Stimulated activated CD8-positive, alpha-beta memory T cell treated with anti-CD3 and anti-CD28 coated beads, Interleukin-12 subunit alpha, Interleukin-12 subunit beta, amount 100 ng/mL, for 1 hour (primary cell): Measurements from ENCODE around the gene FLNC.

ENCODE experiments used
- DNase-seq: peaks from one replicate; pipeline ENCODE4 v3.0.0-alpha.2; 2020; ENCODE audit warnings: low read depth

Gene FLNC

DNA sequence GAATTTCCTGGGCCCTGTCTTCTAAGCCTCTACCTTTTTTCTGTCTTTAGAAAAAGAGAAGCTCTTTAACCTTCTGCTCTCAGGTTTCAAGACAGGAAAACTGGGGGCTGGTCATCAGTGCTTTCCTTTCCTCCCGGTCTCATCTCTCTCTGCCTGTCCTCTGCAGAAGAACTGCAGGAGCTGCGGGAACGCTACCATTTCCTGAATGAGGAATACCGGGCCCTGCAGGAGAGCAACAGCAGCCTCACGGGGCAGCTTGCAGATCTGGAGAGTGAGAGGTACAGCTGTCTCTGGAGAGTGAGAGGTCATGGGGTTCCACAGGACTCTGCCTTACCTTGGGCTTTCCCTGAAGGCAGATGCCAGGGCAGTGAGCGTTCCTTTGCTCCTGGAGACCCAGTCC, 25.7 kb upstream of the FLNC start:
- DNase-seq: no peak

DNA sequence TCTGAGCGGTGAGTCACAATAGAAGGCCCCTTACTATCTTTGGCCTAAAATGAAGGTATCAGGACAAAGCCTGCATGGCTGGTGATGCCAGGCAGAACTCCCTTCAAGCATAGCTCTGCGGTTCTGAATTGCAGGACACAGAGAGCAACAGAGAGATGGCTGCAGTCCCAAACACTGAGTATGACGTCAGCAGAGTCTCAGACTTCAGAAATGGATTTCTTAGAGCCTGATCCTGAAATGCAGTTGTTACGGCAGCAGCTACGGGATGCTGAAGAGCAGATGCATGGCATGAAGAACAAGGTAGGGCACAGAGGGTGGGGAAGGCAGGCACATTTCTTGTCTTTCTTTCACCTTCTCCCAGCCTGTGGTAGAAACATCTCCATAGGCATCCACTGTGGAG, 25.0 kb upstream of the FLNC start:
- no peak for DNase-seq

DNA sequence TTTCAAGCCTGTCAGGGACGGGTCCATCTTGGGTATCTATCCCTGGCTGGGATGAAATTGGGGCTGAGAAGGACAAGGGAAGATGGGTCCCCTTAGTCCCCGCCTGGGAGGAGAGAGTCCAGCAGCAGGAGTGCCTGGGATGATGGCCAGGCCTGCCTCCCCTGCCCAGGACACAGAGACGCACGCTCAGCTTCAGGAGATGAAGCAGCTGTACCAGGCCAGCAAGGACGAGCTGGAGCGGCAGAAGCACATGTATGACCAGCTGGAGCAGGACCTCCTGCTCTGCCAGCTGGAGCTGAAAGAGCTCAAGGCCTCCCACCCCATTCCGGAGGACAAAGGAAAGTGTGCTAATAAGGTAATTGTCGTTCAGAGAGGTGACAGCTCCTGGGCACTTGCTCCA, 23.0 kb upstream of the FLNC start:
- no peak for DNase-seq

DNA sequence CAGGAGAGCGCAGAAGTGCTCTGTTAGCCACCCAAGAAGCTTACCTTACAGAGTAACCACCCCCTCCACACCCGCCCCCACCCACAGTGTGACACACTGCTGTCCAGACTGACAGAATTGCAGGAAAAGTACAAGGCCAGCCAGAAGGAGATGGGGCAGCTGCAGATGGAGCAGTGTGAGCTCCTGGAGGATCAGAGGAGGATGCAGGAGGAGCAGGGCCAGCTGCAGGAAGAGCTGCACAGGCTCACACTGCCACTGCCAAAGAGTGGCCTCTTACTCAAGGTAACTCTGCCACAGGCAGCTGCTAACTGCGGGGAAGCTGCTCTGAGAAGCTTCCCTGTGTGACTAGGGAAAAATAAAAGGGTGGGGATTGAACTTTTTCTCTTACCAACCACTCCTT, 20.8 kb upstream of the FLNC start:
- DNase-seq: no peak

DNA sequence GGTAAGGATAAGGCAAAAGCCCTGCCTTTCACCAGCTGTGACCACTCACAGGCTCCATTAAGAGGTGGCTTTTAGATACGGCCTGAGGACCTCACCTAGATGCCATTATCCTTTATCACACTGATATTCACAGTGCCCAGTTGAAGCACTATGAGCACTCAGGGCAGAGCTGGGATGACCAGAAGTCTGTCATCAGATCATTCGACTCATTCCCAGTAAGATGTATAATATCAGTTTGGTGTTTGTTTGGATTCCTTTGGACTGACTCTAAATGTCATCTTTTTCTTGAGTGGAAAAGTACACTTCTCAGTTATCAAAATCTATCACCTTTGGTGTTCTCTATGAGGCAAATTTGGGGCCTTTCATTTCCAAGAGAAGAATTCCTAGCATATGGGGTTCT, 19.7 kb upstream of the FLNC start:
- DNase-seq: no peak

DNA sequence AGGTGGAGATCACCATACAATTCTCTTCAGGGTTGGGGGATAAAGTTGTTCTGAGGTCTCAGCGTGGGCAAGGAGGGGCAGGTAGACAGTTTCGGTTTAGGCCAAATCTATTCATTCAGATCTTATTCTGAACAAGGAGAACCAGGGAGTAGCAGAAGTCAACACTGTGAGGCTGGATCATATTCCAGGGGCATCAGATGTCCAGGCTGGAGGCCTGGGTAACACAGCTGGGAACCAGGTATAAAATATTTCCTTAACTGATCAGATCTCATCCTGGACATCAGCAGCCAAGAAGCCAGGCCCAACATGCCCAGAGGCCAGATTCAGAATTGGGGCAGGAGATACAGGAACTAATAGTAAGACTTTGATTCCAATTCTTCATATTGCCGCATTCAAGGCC, 19.2 kb upstream of the FLNC start:
- DNase-seq: no peak

DNA sequence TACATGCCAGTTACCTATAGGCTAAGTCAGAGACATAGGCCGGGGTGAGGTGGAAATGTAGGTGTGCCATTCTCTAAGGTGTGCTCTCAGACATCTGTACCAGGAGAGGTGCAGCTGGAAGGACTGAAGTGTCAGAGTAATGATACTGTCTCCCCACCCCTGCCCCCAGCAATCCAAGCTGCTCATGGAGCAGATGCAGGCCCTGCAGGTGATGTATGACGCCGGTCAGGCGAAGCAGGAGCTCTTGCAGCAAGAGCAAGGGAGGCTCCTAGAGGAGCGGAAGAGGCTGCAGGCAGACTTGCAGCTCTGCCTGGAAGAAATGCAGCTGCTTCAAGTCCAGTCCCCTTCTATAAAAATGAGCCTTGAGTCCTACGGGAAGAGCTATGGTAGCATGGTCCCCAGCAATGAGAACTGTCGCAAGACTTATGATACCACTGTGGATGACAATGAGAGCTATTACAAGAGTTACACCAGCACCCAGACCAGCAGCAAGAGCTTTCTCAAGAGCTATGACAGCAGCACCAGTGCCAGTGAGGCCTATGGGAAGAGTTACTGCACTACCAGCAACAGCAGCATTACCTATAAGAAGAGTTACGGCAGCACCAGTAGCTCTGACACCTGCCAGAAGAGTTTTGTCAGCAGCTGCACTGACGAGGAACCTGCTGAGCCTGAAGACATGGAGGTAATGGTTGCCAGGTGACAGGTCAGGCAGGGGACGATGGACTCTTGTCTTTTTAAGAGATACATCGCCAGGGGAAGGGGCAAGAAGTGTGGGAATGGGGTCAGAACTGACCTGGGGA, 18.4 kb upstream of the FLNC start:
- DNase-seq: no peak

DNA sequence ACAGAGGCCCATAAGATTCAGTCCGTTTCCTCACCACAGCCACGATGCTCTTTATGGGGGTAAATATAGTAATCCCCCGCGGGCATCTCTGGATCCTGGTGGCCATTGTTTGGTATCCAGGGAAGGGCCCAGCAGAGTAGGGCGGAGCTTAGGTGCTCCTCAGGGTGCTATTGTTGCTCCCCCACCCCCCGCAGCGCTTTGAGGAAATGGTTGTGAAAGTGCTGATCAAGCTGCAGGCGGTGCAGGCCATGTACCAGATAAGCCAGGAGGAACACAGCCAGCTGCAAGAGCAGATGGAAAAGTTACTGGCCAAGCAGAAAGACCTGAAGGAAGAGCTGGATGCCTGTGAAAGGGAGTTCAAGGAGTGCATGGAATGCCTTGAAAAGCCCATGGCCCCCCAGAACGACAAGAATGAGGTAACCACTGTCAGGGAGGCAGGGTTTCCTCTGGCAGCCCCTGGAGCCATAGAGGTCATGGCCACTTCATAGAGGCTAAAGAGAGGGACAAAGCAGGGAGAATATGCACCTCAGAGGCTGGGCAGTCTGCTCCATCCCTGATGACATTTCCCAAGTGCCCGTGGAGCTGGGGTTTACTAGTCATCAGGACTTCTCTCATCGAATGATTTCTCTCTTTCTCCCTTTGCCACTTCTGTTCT, 17.6 kb upstream of the FLNC start:
- DNase-seq: no peak

DNA sequence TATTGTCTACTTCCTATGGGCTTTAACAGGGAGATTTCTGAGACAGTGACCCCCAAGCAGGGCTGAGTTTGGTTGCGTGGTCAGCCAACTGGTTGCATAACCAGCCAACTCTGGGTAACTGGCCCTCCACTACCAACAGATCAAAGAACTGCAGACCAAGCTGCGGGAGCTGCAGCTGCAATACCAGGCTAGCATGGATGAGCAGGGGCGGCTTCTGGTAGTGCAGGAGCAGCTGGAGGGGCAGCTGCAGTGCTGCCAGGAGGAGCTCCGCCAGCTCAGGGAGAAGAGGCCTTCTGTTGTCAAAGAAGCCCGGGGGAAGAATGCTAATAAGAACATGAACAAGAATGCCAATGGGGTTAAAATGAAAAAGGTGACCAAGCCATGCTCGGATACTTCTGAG, 15.7 kb upstream of the FLNC start:
- DNase-seq: no peak

DNA sequence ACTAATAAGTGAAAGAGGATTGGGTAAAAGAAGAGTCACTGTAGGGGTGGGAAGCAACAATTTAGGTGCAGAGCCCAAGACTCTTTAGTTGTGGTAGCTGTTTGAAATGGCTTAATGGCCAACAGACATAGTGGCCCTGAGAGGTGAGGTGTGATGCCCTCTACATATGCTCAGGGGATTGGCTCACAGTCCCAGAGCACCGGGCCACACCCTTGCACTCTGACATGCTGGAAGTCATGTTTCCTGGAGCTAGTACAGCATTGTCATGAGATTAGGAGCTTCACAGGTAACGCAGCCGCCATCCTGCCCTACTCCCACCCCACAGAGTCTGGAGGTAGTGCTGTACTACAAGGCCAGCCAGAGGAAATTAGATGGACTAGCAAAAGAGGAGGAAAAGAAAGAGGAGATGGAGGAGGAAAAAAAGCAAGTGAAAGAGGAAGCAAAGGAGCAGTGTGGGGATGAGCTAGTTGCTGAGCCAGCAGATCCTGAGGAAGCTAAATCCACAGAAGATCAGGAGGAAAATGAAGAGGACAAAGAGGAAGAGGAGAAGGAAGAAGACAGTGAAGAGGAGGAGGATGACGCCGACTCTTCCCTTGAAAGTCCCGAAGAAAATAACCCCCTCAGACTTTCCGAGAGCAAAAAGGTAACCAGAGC, 14.8 kb upstream of the FLNC start:
- no peak for DNase-seq

DNA sequence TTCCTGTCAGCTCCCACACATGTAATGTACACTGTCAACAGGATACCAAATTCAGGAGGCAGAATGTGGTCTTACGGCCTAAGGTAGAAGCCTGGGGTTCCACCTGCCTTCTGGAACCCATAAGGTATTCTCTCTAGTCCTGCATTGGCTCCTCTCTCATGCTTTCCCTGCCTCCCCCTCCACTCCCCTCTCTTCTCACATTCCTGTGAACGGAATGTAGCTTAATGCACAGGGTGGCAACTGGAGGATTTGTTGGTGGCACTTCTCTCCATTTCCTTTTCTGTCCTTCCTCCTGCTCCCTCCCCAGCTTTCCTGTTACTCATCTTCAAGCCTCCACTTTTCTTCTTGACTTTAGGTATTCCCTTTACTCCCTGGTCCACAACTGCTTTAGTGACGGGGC, 11.5 kb upstream of the FLNC start:
- DNase-seq: no peak

DNA sequence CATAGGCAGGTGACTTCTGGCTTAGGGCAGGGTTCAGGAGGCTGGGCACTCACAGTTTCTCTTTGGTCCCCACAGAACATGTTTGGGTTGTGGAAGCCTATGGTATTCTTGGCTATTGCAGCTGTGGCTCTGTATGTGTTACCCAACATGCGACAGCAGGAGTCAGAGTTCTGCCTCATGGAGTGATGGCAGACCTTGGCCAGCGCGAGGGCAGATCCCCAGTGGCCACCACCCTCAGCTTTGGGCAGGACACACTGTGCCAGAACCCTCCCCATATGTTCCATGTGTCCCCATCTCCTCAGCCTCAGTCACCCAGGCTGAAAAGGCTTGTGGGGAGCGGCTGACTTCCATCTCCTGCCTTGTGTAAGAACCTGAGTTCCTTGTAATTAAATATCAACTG, 8.5 kb upstream of the FLNC start:
- DNase-seq: no peak

DNA sequence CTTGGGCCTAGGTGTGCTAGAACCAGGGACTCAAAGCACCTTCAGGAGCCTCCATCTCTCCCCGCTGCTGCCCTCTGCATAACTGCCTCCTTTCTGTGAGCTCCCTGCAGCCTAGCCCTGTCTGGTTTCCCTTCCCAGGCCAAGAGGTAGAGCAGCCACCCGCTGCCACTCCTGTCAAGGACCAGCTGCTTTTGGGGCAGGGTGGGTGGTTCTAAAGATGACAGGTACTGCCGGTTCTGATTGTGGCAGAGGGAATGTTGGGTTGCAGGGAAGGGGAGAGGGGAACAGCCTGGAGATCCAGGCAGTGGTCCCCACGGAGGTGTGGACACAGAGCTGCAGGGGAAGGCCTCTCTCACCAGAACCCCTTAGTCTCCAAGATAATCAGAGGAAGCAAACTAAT, 3.7 kb upstream of the FLNC start:
- no peak for DNase-seq

DNA sequence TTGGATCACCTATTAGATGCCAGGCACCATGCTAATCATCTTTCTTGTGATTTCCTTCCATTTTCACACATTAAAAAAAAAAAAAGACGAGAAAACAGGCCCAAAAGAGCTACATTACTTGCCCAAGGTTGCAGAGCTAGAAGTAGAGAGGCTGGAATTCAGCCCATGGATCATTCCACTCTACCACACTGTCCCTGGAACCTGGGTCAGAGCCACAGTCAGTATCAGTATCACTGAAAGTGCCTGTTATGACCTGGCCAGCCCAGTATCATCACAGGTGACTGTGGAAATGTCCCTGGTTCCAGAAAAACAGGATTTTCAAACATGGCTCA, 3.3 kb upstream of the FLNC start:
- DNase-seq: no peak

DNA sequence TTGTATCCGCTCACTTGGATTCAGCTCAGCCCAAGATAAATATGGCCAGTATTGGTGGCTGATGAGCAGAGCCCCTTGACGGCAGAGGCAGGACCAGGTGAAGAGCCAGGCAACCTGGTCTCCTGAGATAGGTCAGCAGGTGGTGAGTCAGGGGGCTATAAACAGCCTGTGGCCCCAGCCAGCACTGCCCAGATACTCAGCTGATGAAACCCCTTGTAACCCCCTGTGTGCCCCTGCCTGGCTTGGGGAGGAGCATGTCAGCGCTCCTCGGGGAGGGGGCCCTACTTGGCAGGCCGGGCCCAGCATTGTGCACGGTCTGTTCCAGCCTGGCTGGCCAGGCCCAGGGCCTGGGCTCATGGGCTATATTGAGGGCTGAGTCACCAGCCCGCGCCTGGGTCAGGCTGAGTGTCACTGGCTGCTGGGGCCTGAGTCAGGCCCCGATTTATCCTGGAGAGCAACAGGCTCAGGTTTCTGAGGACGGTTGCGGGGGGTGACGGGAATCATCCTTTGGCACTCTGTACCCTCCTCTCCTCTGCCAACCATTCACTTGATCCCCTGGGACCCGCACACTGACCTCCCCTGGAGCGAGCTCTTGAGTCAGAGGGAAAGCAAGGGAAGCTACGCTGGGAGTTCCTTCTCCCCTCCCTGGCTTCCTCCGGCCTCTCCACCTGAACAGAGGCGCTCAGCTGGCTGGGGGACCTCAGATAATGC, 2.8 kb upstream of the FLNC start:
- DNase-seq: no peak

DNA sequence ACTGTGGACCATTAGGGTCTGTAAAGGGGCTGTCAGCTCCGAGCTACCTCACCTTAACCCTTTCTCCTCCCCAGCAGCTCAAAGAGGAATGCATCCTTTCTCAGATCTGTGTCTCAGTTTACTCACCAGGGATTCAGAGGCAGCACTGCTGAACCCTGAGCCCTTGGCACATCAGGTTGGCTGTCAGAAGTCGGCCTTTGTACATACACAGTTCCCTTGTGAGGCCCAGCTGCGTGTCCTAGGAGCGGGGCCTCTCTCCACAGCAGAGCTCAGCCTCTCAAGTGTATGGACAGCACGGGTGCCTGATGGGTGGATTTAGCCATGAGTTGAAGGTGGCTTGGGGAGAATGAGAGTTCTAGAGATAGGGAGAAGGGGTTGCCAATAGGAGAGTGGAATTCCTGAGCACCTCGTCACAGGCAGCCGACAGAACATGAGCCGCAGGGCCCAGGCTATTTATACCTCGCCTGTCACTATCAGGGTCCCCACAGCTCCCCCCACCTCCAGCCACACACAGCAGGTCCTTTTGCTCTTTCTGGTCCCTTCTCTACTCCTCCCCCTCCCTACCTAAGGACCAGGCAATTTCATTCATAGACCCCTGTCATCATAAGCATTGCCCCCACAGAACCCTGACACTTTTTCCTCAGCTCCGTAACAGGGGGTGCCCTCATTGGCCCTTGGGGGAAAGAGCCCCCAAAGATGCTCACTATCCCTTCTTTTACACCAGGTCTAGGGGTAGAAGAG, 2.1 kb upstream of the FLNC start:
- no peak for DNase-seq

DNA sequence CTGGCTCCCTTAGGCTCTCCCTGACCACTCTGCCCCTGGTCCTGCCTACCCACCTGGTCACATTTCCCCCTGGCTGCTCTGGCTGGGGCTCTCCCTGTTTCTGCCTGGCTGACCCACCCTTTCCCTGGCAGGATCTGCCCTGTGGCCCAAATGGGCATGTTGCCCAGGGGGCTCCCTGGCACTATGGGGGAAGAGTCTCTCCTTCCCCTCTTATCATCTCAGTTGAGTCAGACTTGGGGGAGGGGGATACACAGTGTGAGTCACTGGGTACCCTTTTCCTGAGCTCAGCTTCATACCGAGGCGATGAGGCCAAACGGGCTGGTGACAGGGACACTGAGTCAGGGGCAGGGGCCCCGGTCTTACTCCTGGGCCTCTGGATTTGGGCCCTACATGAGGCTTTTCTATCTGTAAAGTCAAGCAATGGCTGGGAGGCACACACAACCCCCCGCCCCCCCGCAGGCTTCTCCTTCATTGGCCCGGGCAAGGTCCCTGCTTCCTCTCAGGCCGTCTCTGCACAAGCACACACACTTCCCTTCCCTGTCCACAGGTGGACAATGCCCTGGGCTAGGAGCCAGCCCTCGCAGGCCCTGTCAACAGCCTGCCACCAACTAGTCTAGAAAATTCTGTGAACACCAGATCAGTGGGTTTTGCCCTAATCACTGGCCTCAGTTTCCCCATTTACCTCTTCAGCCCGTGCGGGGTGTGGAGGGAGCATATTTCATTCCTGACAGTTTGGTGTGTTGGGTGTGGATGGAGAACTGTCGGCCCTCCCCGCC, 627 bp upstream of the FLNC start:
- DNase-seq: no peak

DNA sequence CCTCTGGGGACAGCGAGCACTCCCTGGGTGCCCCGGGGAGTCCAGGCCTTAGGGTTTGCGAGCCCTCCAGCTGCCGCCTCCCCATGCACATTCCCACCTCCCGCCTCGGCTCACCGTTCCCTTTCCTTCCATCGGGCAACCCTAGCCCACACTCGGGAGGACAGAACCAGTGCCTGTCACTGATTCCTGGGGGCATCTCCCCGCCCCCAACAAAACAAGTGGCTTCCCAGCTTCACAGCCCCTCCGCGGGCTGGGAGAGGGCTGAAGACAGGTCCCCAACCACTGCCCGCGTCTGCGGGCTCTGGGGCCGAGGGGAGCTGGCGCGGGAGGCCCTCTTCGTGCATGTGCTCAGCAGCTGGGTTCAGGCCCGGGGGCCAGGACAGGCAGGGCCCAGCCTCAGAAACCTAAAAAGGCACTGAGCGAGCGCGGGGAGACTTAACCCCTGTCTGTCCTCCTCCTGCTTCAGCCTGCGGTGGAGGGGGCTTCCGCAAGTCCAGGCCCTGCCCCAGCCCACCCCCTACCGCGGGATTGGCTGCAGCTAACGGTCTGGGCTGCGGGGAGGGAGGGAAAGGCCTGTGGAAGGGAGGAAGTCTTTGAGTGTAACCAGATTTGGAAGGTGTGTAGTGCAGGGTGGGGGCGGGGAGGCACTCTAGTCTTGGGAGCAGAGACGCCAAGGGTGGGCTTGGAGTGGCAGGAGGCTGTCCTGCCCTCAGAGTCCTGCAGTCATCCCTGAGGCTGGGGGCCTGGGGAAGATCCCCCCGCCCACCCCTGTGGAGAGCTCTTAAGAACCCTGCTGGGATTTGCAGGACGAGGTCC, 1.2 kb downstream of the FLNC start:
- no peak for DNase-seq

DNA sequence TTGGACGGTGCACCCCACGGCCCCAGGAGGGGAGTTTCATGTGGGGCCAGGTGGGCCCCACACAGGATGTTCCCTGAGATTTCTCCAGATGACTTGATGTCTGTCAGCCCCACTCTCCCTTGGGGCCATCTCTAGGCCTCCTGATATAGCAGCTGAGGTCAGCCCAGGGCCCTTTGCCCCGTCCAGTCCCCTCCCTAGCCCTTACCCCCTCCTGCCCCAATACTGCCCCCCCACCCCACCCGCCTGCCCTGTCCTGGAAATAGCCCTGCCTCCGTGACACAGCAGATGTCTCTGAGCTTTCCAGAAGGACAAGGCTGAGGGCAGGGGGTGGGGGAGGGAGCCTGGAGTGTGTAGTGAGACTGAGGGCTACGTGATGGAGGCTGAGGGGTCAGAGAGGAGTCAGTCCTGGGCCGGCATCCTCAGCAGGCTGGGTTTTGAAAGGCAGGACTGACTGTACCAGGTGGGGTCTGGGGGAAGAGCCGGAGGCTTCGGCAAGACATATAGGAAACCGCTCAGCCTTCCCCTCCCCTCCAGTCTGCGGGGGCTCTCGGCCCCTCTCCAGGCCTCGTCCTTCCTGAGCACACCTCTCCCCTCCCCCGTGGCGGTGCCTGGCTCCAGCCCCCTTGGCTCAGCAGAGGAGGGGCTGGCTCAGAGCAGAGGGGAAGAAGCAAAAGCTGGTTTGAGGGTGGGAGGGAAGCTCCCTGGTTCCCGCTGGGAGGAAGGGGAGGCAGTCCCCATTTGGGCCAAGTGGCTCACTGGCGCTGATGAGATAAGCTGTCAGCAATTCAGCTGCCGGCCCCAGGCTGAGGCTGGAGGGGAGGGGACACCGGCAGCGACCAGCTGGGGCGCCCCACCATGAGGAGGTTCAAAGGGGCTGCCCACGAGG, 2.0 kb downstream of the FLNC start:
- no peak for DNase-seq

DNA sequence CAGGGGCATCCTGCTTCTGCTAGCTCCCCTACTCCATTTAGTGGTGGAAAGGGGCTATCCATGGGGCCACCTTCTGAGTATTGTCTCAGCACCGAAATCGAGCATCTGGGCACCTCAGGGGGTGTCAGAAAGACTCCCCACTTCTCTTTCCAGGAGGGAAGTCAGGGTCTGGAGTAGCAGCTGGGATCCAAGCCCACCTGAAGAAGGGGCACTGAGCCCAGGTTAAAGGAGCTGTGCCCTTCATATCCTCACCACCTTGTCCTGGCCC, 2.6 kb downstream of the FLNC start:
- no peak for DNase-seq
